WI38 (cell line): ENCODE data around the gene FMNL2.

Source experiments
- H3K4me3 ChIP-seq: 2 replicates; pipeline ENCODE4 v1.5.1; 2011; ENCODE audit warnings: low read depth, mild to moderate bottlenecking, control low read depth, low read length
- CTCF ChIP-seq: IDR thresholded peaks from 2 replicates; pipeline ENCODE4 v1.5.1; 2012; ENCODE audit warnings: low read depth, mild to moderate bottlenecking, control low read depth, low read length

Gene FMNL2

GRCh38 chr2:152618193-152618564, 283.2 kb downstream of the FMNL2 start:
- TF ChIP-seq CTCF: no peak
- no peak overlapping the region for H3K4me3 ChIP-seq

- no peak overlapping the region for H3K4me3 ChIP-seq
- TF ChIP-seq CTCF: no peak
Observed at GRCh38 chr2:152620208-152620607, 285.2 kb downstream of the FMNL2 start.

DNA sequence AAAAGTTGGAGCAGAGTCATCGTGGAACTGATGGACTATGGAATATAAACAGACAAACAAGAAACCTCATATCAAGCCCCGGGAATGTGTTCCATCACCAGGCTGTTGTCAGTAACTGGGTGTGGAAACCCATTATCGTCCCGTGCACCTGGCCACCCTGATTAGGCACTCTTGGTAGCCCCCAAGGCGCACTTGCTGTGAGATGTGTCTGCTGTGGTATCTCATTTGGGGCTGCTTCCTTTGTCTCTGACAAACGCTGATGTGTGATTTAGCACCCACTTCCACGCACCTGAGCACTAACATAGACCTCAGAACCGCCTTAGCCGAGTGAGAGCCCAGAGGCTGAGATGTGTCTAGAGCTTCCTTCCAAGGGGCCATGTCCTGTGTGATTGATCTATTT, 286.0 kb downstream of the FMNL2 start:
- no peak overlapping the region for H3K4me3 ChIP-seq
- no peak for TF ChIP-seq CTCF

- no peak overlapping the region for H3K4me3 ChIP-seq
- no peak for TF ChIP-seq CTCF
Observed at GRCh38 chr2:152622219-152622618, 287.2 kb downstream of the FMNL2 start.

- no peak for TF ChIP-seq CTCF
- H3K4me3 ChIP-seq: no peak overlapping the region
Observed at GRCh38 chr2:152623076-152623740, 288.2 kb downstream of the FMNL2 start.

DNA sequence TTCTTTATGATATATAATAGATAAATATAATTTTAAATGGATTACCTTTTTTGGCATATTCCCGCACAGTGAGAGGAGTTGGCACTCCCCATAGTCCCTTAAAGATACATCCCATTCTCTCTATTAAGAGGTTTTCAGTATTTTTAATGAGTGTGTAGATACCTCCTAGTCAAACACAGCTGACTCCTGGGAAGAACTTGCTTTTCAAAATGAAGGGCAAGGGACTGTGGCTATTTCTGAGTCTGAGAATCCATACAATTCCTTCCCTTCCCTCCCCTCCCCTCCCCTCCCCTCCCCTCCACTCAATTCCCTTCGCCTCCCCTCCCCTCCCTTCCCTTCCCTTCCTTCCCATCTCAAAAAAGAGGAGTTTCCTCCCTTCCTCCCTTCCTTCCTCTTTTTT, 288.8 kb downstream of the FMNL2 start:
- no peak overlapping the region for H3K4me3 ChIP-seq
- TF ChIP-seq CTCF: no peak

DNA sequence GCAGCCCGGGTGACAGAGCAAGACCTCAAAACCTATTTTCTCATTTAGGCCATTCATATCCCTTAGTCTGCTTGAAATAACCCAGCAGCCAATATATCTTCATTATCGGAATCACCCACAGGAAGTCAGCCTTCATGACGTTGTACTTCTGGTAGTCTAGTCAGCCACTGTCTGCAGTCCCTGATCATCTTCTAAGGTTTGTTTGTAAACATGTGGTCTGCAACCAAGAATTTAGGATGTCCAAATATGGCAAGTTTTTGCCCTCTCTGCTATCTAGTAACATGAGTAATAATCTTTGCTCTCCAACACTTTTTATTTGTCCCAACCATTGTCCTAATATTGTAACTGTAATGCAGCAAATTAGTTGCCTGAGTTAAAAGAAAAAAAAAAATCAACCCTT, 289.8 kb downstream of the FMNL2 start:
- no peak overlapping the region for H3K4me3 ChIP-seq
- no peak for TF ChIP-seq CTCF
